HG03460 (cell line): ENCODE results near the gene ITGB3BP.
"Not testable (repeated sequence)": the region's sequence is repeated elsewhere in the genome, so short reads cannot be mapped to it uniquely, and the experiment has no call there.

Experiments used
- ATAC-seq: cut with Tn5 transposase; IDR thresholded peaks from one replicate; pipeline ENCODE4 v1.9.1; 2021; ENCODE audit not compliant: unreplicated experiment

Gene ITGB3BP

GRCh38 chr1:63423649-63424048 is 99.4 kb downstream of the ITGB3BP start:
- no peak for ATAC-seq

GRCh38 chr1:63420746-63421145 is 102.3 kb downstream of the ITGB3BP start:
- ATAC-seq = not testable (repeated sequence)

- ATAC-seq = no peak
Measured at GRCh38 chr1:63418101-63418500, 104.9 kb downstream of the ITGB3BP start.

GRCh38 chr1:63414691-63415365 is 108.2 kb downstream of the ITGB3BP start:
- no peak for ATAC-seq

- ATAC-seq = no peak
Measured at GRCh38 chr1:63413394-63413793, 109.6 kb downstream of the ITGB3BP start.

- ATAC-seq = no peak
Measured at GRCh38 chr1:63411066-63411465, 112.0 kb downstream of the ITGB3BP start.

- ATAC-seq = no peak
Measured at GRCh38 chr1:63408331-63408730, 114.7 kb downstream of the ITGB3BP start.

GRCh38 chr1:63407002-63407401 is 116.0 kb downstream of the ITGB3BP start:
- no peak for ATAC-seq

GRCh38 chr1:63405987-63406386 is 117.0 kb downstream of the ITGB3BP start:
- ATAC-seq = no peak

GRCh38 chr1:63405021-63405420 is 118.0 kb downstream of the ITGB3BP start:
- no peak for ATAC-seq

GRCh38 chr1:63403386-63403785 is 119.6 kb downstream of the ITGB3BP start:
- no peak for ATAC-seq

- no peak for ATAC-seq
Measured at GRCh38 chr1:63401945-63402344, 121.1 kb downstream of the ITGB3BP start.
